HepG2 (cell line): ENCODE measurements around the gene CERS6. TPM values are rescaled to one million over a fixed set of nuclear protein-coding genes. Genes with fewer than 3 reads are reported as not detected.

Experiments used
- AKAP8 ChIP-seq: sonication (generic); formaldehyde crosslinking; IDR thresholded peaks from 2 replicates; pipeline ENCODE4 v1.5.1; 2020; ENCODE audit warnings: mild to moderate bottlenecking, missing genetic modification reagents
- ESRRA ChIP-seq: sonication (generic); formaldehyde crosslinking; IDR thresholded peaks from 2 replicates; pipeline ENCODE4 v1.5.1; 2020; ENCODE audit warnings: mild to moderate bottlenecking, low read depth, missing genetic modification reagents
- HNF1A ChIP-seq, 2 experiments: sonication (generic) in 1 of 2; formaldehyde crosslinking in 1 of 2; IDR thresholded peaks; 2 replicates each; pipeline versions ENCODE4 v1.4.0 to v1.6.1; 2016 to 2020; ENCODE audit warnings: borderline replicate concordance in 1 of 2, low read depth in 1 of 2, mild to moderate bottlenecking in 1 of 2, missing genetic modification reagents in 1 of 2
- HNRNPK ChIP-seq: fragments of 200-400 bp; formaldehyde crosslinking; IDR thresholded peaks from 2 replicates; pipeline ENCODE4 v1.6.1; 2018; ENCODE audit warnings: low read length, low read depth, moderate library complexity, mild to moderate bottlenecking; ENCODE audit not compliant: poor library complexity, severe bottlenecking
- MXD4 ChIP-seq: IDR thresholded peaks from 2 replicates; pipeline ENCODE4 v1.6.1; 2016; ENCODE audit warnings: mild to moderate bottlenecking, missing biosample characterization, missing genetic modification reagents
- PAWR ChIP-seq: sonication (generic); formaldehyde crosslinking; IDR thresholded peaks from 2 replicates; pipeline ENCODE4 v1.4.0; 2020; ENCODE audit warnings: missing genetic modification reagents, mild to moderate bottlenecking, borderline replicate concordance
- SOX13 ChIP-seq, 3 experiments: fragments of 450-650 bp in 1 of 3; sonication (generic) in 1 of 3; formaldehyde crosslinking in 1 of 3; IDR thresholded peaks in 2 of 3; conservative IDR thresholded peaks in 1 of 3; 2 replicates each; pipeline versions ENCODE4 v1.5.0 to v1.6.1; 2016 to 2020; ENCODE audit warnings: antibody characterized with exemption in 1 of 3, mild to moderate bottlenecking in 1 of 3, missing compliant biosample characterization in 1 of 3, missing genetic modification reagents in 1 of 3, moderate library complexity in 1 of 3
- ZNF629 ChIP-seq: sonication (generic); formaldehyde crosslinking; conservative IDR thresholded peaks from 2 replicates; pipeline ENCODE4 v1.5.0; 2020; ENCODE audit warnings: missing genetic modification reagents
- ZNF713 ChIP-seq: sonication (generic); formaldehyde crosslinking; IDR thresholded peaks from 2 replicates; pipeline ENCODE4 v1.4.0; 2020; ENCODE audit warnings: mild to moderate bottlenecking, missing genetic modification reagents
- ZNF883 ChIP-seq: sonication (generic); formaldehyde crosslinking; IDR thresholded peaks from 2 replicates; pipeline ENCODE4 v1.5.1; 2020; ENCODE audit warnings: mild to moderate bottlenecking, missing genetic modification reagents; ENCODE audit errors: not compliant biosample characterization
- ZNF891 ChIP-seq: sonication (generic); formaldehyde crosslinking; IDR thresholded peaks from 2 replicates; pipeline ENCODE4 v1.5.0; 2020; ENCODE audit warnings: mild to moderate bottlenecking, missing genetic modification reagents
- ZSCAN29 ChIP-seq: sonication (generic); formaldehyde crosslinking; conservative IDR thresholded peaks from 2 replicates; pipeline ENCODE4 v1.4.0; 2020; ENCODE audit warnings: mild to moderate bottlenecking, missing genetic modification reagents
- polyA plus RNA-seq, 8 experiments: library from polyadenylated mRNA; depleted of rRNA in 3 of 8; stranded (reverse) in 7 of 8; unstranded in 1 of 8; fragments of >200 nt; fragmentation: Illumina TruSeq in 4 of 8; extraction: Trizol in 4 of 8; gene quantifications; 2 replicates each; pipeline versions ENCODE4 v1.2.1 to v1.2.3, GENCODE V29; 2011 to 2016; ENCODE audit warnings: low read depth in 4 of 8, missing spikeins in 1 of 8, mixed read lengths in 1 of 8; ENCODE audit not compliant: insufficient read depth in 1 of 8
- total RNA-seq, 5 experiments: library from RNA; depleted of rRNA; stranded (reverse); fragments of >200 nt; fragmentation: Illumina TruSeq; extraction: Trizol; gene quantifications; 2 replicates each; pipeline ENCODE4 v1.2.3, GENCODE V29; 2016; ENCODE audit warnings: low read depth in 1 of 5
- TF ChIP-seq, protein P1 (sequence below): sonication (generic); formaldehyde crosslinking; IDR thresholded peaks from 2 replicates; pipeline ENCODE4 v1.5.0; 2020; ENCODE audit warnings: mild to moderate bottlenecking, missing genetic modification reagents, borderline replicate concordance

Gene CERS6
- total and polyA plus RNA-seq, 2 of the 13 experiments (the other 11 are each of a cell fraction or from before 2014, with no cell fraction given): 10.1 to 20.3 TPM

- no peak for TF ChIP-seq AKAP8
- TF ChIP-seq ESRRA (CRISPR knock-in tag): peak; percentile 73; the same call in 1 of the 2 replicates
- no peak for TF ChIP-seq PAWR (CRISPR knock-in tag)
- TF ChIP-seq ZNF891 (CRISPR knock-in tag): no peak
- peak; percentile 25; the same call in 1 of the 2 replicates for TF ChIP-seq SOX13 (IDR thresholded peaks at IDR 0.05)
- peak in 1 of 2 experiments; percentile 57; a peak in 1 of 4 replicates for TF ChIP-seq SOX13 (CRISPR knock-in tag; conservative IDR thresholded peaks at IDR 0.05 in 1 of 2, IDR thresholded peaks at IDR 0.05 in 1 of 2)
- TF ChIP-seq HNF1A (IDR thresholded peaks at IDR 0.05; ENCODE audit: low read depth): no peak
- TF ChIP-seq HNF1A (CRISPR knock-in tag; IDR thresholded peaks at IDR 0.05; ENCODE audit: borderline replicate concordance): no peak
- no peak for TF ChIP-seq ZNF713 (CRISPR knock-in tag)
- TF ChIP-seq ZNF883: no peak
- TF ChIP-seq, protein P1, sequence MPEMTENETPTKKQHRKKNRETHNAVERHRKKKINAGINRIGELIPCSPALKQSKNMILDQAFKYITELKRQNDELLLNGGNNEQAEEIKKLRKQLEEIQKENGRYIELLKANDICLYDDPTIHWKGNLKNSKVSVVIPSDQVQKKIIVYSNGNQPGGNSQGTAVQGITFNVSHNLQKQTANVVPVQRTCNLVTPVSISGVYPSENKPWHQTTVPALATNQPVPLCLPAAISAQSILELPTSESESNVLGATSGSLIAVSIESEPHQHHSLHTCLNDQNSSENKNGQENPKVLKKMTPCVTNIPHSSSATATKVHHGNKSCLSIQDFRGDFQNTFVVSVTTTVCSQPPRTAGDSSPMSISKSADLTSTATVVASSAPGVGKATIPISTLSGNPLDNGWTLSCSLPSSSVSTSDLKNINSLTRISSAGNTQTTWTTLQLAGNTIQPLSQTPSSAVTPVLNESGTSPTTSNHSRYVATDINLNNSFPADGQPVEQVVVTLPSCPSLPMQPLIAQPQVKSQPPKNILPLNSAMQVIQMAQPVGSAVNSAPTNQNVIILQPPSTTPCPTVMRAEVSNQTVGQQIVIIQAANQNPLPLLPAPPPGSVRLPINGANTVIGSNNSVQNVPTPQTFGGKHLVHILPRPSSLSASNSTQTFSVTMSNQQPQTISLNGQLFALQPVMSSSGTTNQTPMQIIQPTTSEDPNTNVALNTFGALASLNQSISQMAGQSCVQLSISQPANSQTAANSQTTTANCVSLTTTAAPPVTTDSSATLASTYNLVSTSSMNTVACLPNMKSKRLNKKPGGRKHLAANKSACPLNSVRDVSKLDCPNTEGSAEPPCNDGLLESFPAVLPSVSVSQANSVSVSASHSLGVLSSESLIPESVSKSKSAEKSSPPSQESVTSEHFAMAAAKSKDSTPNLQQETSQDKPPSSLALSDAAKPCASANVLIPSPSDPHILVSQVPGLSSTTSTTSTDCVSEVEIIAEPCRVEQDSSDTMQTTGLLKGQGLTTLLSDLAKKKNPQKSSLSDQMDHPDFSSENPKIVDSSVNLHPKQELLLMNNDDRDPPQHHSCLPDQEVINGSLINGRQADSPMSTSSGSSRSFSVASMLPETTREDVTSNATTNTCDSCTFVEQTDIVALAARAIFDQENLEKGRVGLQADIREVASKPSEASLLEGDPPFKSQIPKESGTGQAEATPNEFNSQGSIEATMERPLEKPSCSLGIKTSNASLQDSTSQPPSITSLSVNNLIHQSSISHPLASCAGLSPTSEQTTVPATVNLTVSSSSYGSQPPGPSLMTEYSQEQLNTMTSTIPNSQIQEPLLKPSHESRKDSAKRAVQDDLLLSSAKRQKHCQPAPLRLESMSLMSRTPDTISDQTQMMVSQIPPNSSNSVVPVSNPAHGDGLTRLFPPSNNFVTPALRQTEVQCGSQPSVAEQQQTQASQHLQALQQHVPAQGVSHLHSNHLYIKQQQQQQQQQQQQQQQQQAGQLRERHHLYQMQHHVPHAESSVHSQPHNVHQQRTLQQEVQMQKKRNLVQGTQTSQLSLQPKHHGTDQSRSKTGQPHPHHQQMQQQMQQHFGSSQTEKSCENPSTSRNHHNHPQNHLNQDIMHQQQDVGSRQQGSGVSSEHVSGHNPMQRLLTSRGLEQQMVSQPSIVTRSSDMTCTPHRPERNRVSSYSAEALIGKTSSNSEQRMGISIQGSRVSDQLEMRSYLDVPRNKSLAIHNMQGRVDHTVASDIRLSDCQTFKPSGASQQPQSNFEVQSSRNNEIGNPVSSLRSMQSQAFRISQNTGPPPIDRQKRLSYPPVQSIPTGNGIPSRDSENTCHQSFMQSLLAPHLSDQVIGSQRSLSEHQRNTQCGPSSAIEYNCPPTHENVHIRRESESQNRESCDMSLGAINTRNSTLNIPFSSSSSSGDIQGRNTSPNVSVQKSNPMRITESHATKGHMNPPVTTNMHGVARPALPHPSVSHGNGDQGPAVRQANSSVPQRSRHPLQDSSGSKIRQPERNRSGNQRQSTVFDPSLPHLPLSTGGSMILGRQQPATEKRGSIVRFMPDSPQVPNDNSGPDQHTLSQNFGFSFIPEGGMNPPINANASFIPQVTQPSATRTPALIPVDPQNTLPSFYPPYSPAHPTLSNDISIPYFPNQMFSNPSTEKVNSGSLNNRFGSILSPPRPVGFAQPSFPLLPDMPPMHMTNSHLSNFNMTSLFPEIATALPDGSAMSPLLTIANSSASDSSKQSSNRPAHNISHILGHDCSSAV (CRISPR knock-in tag): no peak
- no peak for TF ChIP-seq HNRNPK
- 0 out of 2 replicates have a peak, but pooled peaks have one; percentile 54 for TF ChIP-seq ZSCAN29 (CRISPR knock-in tag)
- no peak for TF ChIP-seq ZNF629 (CRISPR knock-in tag)
- peak; percentile 22; the same call in 1 of the 2 replicates for TF ChIP-seq MXD4 (CRISPR knock-in tag)
These were observed 22.1 kb downstream of the CERS6 start (continued) for GRCh38 chr2:168478206-168478605.
